Endothelial cell of umbilical vein (primary cell): ENCODE results near the gene CIB1. TPM values are rescaled to one million over a fixed set of nuclear protein-coding genes. Genes with fewer than 3 reads are reported as not detected.

Experiments used
- BruUV-seq: library from RNA; stranded (reverse); fragments of 400-500 nt; replicated peaks from 2 replicates; lab custom pipeline; 2021; lab: Mats Ljungman, UMichigan
- CTCF ChIA-PET: fragments of 300-600, 350-600 bp; sonication (Branson Sonifier 250); formaldehyde crosslinking; loops from one replicate; lab custom pipeline; 2021; ENCODE audit warnings: antibody characterized with exemption, inconsistent platforms; lab: Charles Lee
- POLR2A ChIA-PET: fragments of 300-600, 350-600 bp; sonication (Branson Sonifier 250); formaldehyde crosslinking; loops from one replicate; lab custom pipeline; 2021; ENCODE audit warnings: antibody characterized with exemption, inconsistent platforms; lab: Charles Lee
- DNase-seq: peaks from one replicate; pipeline ENCODE4 v3.0.0-alpha.2; 2011; ENCODE audit warnings: low read depth, low spot score
- FAIRE-seq: peaks from 2 replicates; lab custom pipeline; 2011; peaks lifted over from hg19 to GRCh38; lab: Jason Lieb, UNC
- H2AFZ ChIP-seq: 2 replicates; pipeline ENCODE4 v1.6.0; 2012; ENCODE audit warnings: low read depth, low read length, control low read depth, inconsistent platforms
- H3K27ac ChIP-seq: 2 replicates; pipeline ENCODE4 v1.5.1; 2011; ENCODE audit warnings: low read depth, mild to moderate bottlenecking, control low read depth, low read length, moderate library complexity; ENCODE audit not compliant: insufficient read depth
- H3K27me3 ChIP-seq, 2 experiments: 2 replicates each; pipeline versions ENCODE4 v1.6.0 to v1.6.1; 2011; ENCODE audit warnings: low read length in 2 of 2, mixed read lengths in 1 of 2; ENCODE audit not compliant: control insufficient read depth in 2 of 2, insufficient read depth in 2 of 2
- H3K36me3 ChIP-seq, 2 experiments: 2 replicates in 1 of 2; 3 replicates in 1 of 2; pipeline ENCODE4 v1.5.1; 2011; ENCODE audit warnings: low read length in 2 of 2, mild to moderate bottlenecking in 1 of 2, moderate library complexity in 1 of 2; ENCODE audit not compliant: control insufficient read depth in 2 of 2, insufficient read depth in 2 of 2; ENCODE audit errors: extremely low read depth in 1 of 2
- H3K4me1 ChIP-seq: 3 replicates; pipeline ENCODE4 v1.5.1; 2011; ENCODE audit warnings: mild to moderate bottlenecking, low read length; ENCODE audit not compliant: control insufficient read depth, insufficient read depth; ENCODE audit errors: extremely low read depth
- H3K4me2 ChIP-seq: 2 replicates; pipeline ENCODE4 v1.6.1; 2011; ENCODE audit warnings: low read length, control low read depth, mixed read lengths; ENCODE audit not compliant: insufficient read depth
- H3K4me3 ChIP-seq, 3 experiments: fragments of 200-600 bp in 1 of 3; sonication (generic), shearing (Covaris generic) in 1 of 3; replicated peaks in 1 of 3; 2 replicates each; pipeline ENCODE4 v1.5.1; 2011 to 2016; ENCODE audit warnings: control low read depth in 3 of 3, low read length in 3 of 3, mild to moderate bottlenecking in 2 of 3, inconsistent platforms in 1 of 3, low read depth in 1 of 3, moderate library complexity in 1 of 3; ENCODE audit not compliant: insufficient read depth in 1 of 3
- H3K79me2 ChIP-seq: 2 replicates; pipeline ENCODE4 v1.6.0; 2012; ENCODE audit warnings: low read length, inconsistent platforms; ENCODE audit not compliant: control insufficient read depth, insufficient read depth
- H3K9ac ChIP-seq: replicated peaks from 2 replicates; pipeline ENCODE3; 2011; ENCODE audit warnings: low read length, control low read depth; ENCODE audit not compliant: insufficient read depth; ENCODE audit errors: extremely low read depth
- H3K9me1 ChIP-seq: replicated peaks from 3 replicates; pipeline ENCODE4 v1.6.0; 2011; ENCODE audit warnings: mild to moderate bottlenecking, low read length; ENCODE audit not compliant: control insufficient read depth, insufficient read depth; ENCODE audit errors: extremely low read depth
- H3K9me3 ChIP-seq: replicated peaks from 2 replicates; pipeline ENCODE4 v1.5.1; 2012; ENCODE audit warnings: low read length, inconsistent platforms; ENCODE audit not compliant: control insufficient read depth, insufficient read depth
- H4K20me1 ChIP-seq: replicated peaks from 2 replicates; pipeline ENCODE3; 2011; ENCODE audit warnings: mild to moderate bottlenecking, low read length; ENCODE audit not compliant: control insufficient read depth, insufficient read depth; ENCODE audit errors: extremely low read depth
- CTCF ChIP-seq, 2 donors: IDR thresholded peaks; 1 replicate in 1 of 2; 2 replicates in 1 of 2; pipeline ENCODE4 v1.5.1; 2011; ENCODE audit warnings: low read length in 2 of 2, mild to moderate bottlenecking in 2 of 2, moderate library complexity in 2 of 2, control low read depth in 1 of 2, inconsistent platforms in 1 of 2, low read depth in 1 of 2; ENCODE audit not compliant: insufficient read depth in 1 of 2; ENCODE audit errors: extremely low read depth in 1 of 2
- EZH2 ChIP-seq: IDR thresholded peaks from 2 replicates; pipeline ENCODE4 v1.6.1; 2012; ENCODE audit warnings: borderline replicate concordance, low read depth, mild to moderate bottlenecking, moderate library complexity, low read length, inconsistent platforms; ENCODE audit not compliant: severe bottlenecking
- FOS ChIP-seq: IDR thresholded peaks from 2 replicates; pipeline ENCODE4 v1.6.1; 2011; ENCODE audit warnings: mild to moderate bottlenecking, low read length, moderate library complexity, borderline replicate concordance; ENCODE audit not compliant: insufficient read depth
- GATA2 ChIP-seq: IDR thresholded peaks from 2 replicates; pipeline ENCODE4 v1.7.0; 2011; ENCODE audit warnings: low read depth, mild to moderate bottlenecking, moderate library complexity, mixed read lengths, low read length; ENCODE audit not compliant: insufficient read length, insufficient read depth
- JUN ChIP-seq: IDR thresholded peaks from 2 replicates; pipeline ENCODE4 v1.6.1; 2011; ENCODE audit warnings: borderline replicate concordance, low read depth; ENCODE audit not compliant: insufficient read length, insufficient read depth
- MAX ChIP-seq: IDR thresholded peaks from 2 replicates; pipeline ENCODE4 v1.6.1; 2011; ENCODE audit not compliant: insufficient read depth, insufficient read length
- MYC ChIP-seq: IDR thresholded peaks from one replicate; pipeline ENCODE4 v1.6.1; 2011; ENCODE audit warnings: mild to moderate bottlenecking, low read depth, low read length
- POLR2A ChIP-seq: IDR thresholded peaks from 2 replicates; pipeline ENCODE4 v1.6.1; 2012; ENCODE audit warnings: low read depth, mild to moderate bottlenecking, control low read depth, low read length
- POLR2AphosphoS5 ChIP-seq: IDR thresholded peaks from 2 replicates; pipeline ENCODE4 v1.6.1; 2012; ENCODE audit warnings: low read depth, mild to moderate bottlenecking, control low read depth, low read length, moderate library complexity; ENCODE audit not compliant: insufficient read depth
- dilution Hi-C: fragments of 300-500 bp; cut with MboI; formaldehyde crosslinking; loops from one replicate; pipeline ENCODE4 v1.15.0; 2019; ENCODE audit warnings: low sequenced_read_pairs; ENCODE audit not compliant: extremely low pct_ligation_motif_present
- intact Hi-C: fragments of 100-400 bp; cut with micrococcal nuclease; formaldehyde crosslinking; loops from one replicate; pipeline ENCODE4 v1.10.0; 2022
- polyA plus RNA-seq, 4 experiments: library from polyadenylated mRNA; depleted of rRNA in 3 of 4; stranded (reverse) in 3 of 4; unstranded in 1 of 4; fragments of >200 nt; gene quantifications; 2 replicates each; pipeline versions ENCODE4 v1.2.1 to v1.2.3, GENCODE V29; 2011 to 2012; ENCODE audit warnings: missing spikeins in 1 of 4
- total RNA-seq: library from RNA; stranded (reverse); gene quantifications from 2 replicates; pipeline ENCODE4 v1.2.3, GENCODE V29; 2021

CIB1 gene
- total and polyA plus RNA-seq, 2 donors (not counting 3 experiments of a cell fraction or from before 2014, with no cell fraction given), result 58.3 to 105 TPM

- BruUV-seq, result no TSS peak
- dilution Hi-C loops (no loop called here), intact Hi-C loops (no loop called here)
- TF ChIP-seq GATA2 (no peak), MAX (no peak), FOS (no peak), POLR2A (no peak), POLR2AphosphoS5 (no peak), JUN (no peak), CTCF (IDR thresholded peaks at IDR 0.05; ENCODE audit: extremely low read depth in 1 of 2, insufficient read depth in 1 of 2, low read depth in 1 of 2, low read length in 2 of 2) (no peak), EZH2 (no peak), MYC (no peak)
- ChIA-PET POLR2A (no interaction called here), CTCF (no interaction called here)
- H3K4me2 ChIP-seq, result no peak overlapping the region
- no peak overlapping the region for H3K4me3 ChIP-seq
- no peaks in the 10 kb centered on the region for H3K36me3 ChIP-seq
- H3K27ac ChIP-seq, result no peak overlapping the region
- no peak overlapping the region for H2AFZ ChIP-seq
- H3K9ac ChIP-seq, result no peak overlapping the region
- no peaks in the 10 kb centered on the region for H3K9me3 ChIP-seq
- H3K27me3 ChIP-seq, result no peaks in the 10 kb centered on the region
- DNase-seq (no peak), FAIRE-seq (no peak)
- H3K9me1 ChIP-seq, result no peaks in the 10 kb centered on the region
- no peaks in the 10 kb centered on the region for H3K79me2 ChIP-seq
- H3K4me1 ChIP-seq, result no peaks in the 10 kb centered on the region
- no peaks in the 10 kb centered on the region for H4K20me1 ChIP-seq
Observed at GRCh38 chr15:90194655-90195054, 39.1 kb downstream of the CIB1 start.
